ENCODE results near the gene MYO1C. TPM values are rescaled to one million over a fixed set of nuclear protein-coding genes. Genes with fewer than 3 reads are reported as not detected.

The MYO1C gene
- total RNA-seq, 1 experiment from 2014 or later = 227 TPM

GRCh38 chr17:1431631-1432104 is 60.8 kb downstream of the MYO1C start:
- no peaks in the 10 kb centered on the region for H3K9me3 ChIP-seq (ENCODE audit: control insufficient read depth in 1 of 2, insufficient read depth in 1 of 2, low read depth in 1 of 2, low read length in 2 of 2)
- ChIA-PET CTCF (no interaction called here), POLR2A (no interaction called here), RAD21 (ENCODE audit: low non-redundant PET in 1 of 2, low total read pairs in 2 of 2, uncharacterized antibody in 2 of 2, unreplicated experiment in 2 of 2) (no interaction called here)
- no peak overlapping the region for H3K4me3 ChIP-seq (replicated peaks in 1 of 2; ENCODE audit: low read depth in 1 of 2, low read length in 2 of 2)
- ATAC-seq = no peak
- no peak overlapping the region for H3K9ac ChIP-seq (ENCODE audit: low read length)
- H3K36me3 ChIP-seq (ENCODE audit: control insufficient read depth in 1 of 2, insufficient read depth in 2 of 2, low read length in 2 of 2) = peaks cover 16 to 28% of the 10 kb centered on the region in 2 experiments; a peak in 3 of 4 replicates
- no peak for TF ChIP-seq SP1 (IDR thresholded peaks at IDR 0.05; ENCODE audit: low read depth)
- no peak for TF ChIP-seq POLR2A (IDR thresholded peaks at IDR 0.05; ENCODE audit: borderline replicate concordance, extremely low read depth, insufficient read depth, insufficient read length)
- TF ChIP-seq, protein P1, sequence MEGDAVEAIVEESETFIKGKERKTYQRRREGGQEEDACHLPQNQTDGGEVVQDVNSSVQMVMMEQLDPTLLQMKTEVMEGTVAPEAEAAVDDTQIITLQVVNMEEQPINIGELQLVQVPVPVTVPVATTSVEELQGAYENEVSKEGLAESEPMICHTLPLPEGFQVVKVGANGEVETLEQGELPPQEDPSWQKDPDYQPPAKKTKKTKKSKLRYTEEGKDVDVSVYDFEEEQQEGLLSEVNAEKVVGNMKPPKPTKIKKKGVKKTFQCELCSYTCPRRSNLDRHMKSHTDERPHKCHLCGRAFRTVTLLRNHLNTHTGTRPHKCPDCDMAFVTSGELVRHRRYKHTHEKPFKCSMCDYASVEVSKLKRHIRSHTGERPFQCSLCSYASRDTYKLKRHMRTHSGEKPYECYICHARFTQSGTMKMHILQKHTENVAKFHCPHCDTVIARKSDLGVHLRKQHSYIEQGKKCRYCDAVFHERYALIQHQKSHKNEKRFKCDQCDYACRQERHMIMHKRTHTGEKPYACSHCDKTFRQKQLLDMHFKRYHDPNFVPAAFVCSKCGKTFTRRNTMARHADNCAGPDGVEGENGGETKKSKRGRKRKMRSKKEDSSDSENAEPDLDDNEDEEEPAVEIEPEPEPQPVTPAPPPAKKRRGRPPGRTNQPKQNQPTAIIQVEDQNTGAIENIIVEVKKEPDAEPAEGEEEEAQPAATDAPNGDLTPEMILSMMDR (IDR thresholded peaks at IDR 0.05 in 2 of 3, conservative IDR thresholded peaks at IDR 0.05 in 1 of 3; ENCODE audit: borderline replicate concordance in 1 of 3, insufficient read depth in 1 of 3, low read depth in 2 of 3, low read length in 2 of 3) = no peak
- no peak for TF ChIP-seq SRF (IDR thresholded peaks at IDR 0.05; ENCODE audit: low read depth)
- TF ChIP-seq EZH2phosphoT487 (IDR thresholded peaks at IDR 0.05; ENCODE audit: borderline replicate concordance) = no peak
- TF ChIP-seq CBX3 (IDR thresholded peaks at IDR 0.05; ENCODE audit: low read depth) = no peak
- TF ChIP-seq RAD21 (IDR thresholded peaks at IDR 0.05; ENCODE audit: low read depth) = no peak
- TF ChIP-seq ELF1 (IDR thresholded peaks at IDR 0.05; ENCODE audit: borderline replicate concordance, low read depth) = no peak
- no peak for TF ChIP-seq EZH2 (IDR thresholded peaks at IDR 0.05)
- TF ChIP-seq, protein P2, sequence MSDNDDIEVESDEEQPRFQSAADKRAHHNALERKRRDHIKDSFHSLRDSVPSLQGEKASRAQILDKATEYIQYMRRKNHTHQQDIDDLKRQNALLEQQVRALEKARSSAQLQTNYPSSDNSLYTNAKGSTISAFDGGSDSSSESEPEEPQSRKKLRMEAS (IDR thresholded peaks at IDR 0.05) = no peak
- TF ChIP-seq, protein P3, sequence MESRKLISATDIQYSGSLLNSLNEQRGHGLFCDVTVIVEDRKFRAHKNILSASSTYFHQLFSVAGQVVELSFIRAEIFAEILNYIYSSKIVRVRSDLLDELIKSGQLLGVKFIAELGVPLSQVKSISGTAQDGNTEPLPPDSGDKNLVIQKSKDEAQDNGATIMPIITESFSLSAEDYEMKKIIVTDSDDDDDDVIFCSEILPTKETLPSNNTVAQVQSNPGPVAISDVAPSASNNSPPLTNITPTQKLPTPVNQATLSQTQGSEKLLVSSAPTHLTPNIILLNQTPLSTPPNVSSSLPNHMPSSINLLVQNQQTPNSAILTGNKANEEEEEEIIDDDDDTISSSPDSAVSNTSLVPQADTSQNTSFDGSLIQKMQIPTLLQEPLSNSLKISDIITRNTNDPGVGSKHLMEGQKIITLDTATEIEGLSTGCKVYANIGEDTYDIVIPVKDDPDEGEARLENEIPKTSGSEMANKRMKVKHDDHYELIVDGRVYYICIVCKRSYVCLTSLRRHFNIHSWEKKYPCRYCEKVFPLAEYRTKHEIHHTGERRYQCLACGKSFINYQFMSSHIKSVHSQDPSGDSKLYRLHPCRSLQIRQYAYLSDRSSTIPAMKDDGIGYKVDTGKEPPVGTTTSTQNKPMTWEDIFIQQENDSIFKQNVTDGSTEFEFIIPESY (IDR thresholded peaks at IDR 0.05; ENCODE audit: extremely low read depth, insufficient replicate concordance, low read length) = no peak
- TF ChIP-seq EGR1 (IDR thresholded peaks at IDR 0.05; ENCODE audit: low read depth) = no peak
- no peak for TF ChIP-seq CEBPB (IDR thresholded peaks at IDR 0.05; ENCODE audit: low read depth)
- TF ChIP-seq YY1 (IDR thresholded peaks at IDR 0.05; ENCODE audit: extremely low read depth, insufficient replicate concordance, low read depth, low read length) = no peak
- no peak for TF ChIP-seq SIN3A (IDR thresholded peaks at IDR 0.05; ENCODE audit: low read depth)
- TF ChIP-seq ZFX (IDR thresholded peaks at IDR 0.05) = no peak
- no peak for TF ChIP-seq FOSL1 (IDR thresholded peaks at IDR 0.05; ENCODE audit: low read depth)
- TF ChIP-seq TCF7L2 (IDR thresholded peaks at IDR 0.05; ENCODE audit: borderline replicate concordance, extremely low read depth, insufficient read depth, insufficient read length) = no peak
- TF ChIP-seq ZNF274 (IDR thresholded peaks at IDR 0.05; ENCODE audit: low read depth, low read length) = no peak
- H2AFZ ChIP-seq (ENCODE audit: low read depth, low read length, poor library complexity, severe bottlenecking) = no peak overlapping the region
- DNase-seq (ENCODE audit: low read depth, low spot score) = no peak
- H3K27ac ChIP-seq (ENCODE audit: low read depth, low read length) = no peak overlapping the region
- H3K27me3 ChIP-seq (ENCODE audit: insufficient read depth, low read length) = no peaks in the 10 kb centered on the region
- no peak overlapping the region for H3K4me2 ChIP-seq (ENCODE audit: low read length)
- no peaks in the 10 kb centered on the region for H3K9me2 ChIP-seq (ENCODE audit: insufficient read depth)
- H3K79me2 ChIP-seq (ENCODE audit: insufficient read depth, low read length) = peaks cover 90% of the 10 kb centered on the region
- intact Hi-C loops (cut with micrococcal nuclease) = no loop called here
- H3K4me1 ChIP-seq (ENCODE audit: control insufficient read depth in 1 of 2, insufficient read depth in 2 of 2, low read length in 2 of 2) = no peaks in the 10 kb centered on the region
- BruUV-seq (replicated peaks) = no TSS peak
- H4K20me1 ChIP-seq (ENCODE audit: insufficient read depth) = no peaks in the 10 kb centered on the region

Measured in HCT116 (cell line).